ENCODE measurements around the gene PWWP2A.
"Not testable (repeated sequence)": the region's sequence is repeated elsewhere in the genome, so short reads cannot be mapped to it uniquely, and the experiment has no call there.

The PWWP2A gene

DNA sequence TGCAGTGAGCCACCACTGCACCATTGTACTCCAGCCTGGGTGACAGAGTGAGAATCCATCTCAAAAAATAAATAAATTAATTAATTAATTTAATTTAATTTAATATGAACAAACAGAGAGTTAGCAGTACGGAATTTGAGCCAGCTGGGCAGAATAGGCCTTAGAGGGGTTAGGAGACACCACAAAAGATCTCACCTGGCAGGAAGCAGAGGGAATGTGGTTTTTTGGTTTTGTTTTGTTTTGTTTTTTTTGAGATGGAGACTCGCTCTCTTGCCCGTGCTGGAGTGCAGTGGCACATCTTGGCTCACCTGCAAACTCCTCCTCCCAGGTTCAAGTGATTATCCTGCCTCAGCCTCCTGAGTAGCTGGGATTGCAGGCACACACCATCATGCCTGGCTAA is 31.8 kb upstream of the PWWP2A start:
- TF ChIP-seq, protein P1, sequence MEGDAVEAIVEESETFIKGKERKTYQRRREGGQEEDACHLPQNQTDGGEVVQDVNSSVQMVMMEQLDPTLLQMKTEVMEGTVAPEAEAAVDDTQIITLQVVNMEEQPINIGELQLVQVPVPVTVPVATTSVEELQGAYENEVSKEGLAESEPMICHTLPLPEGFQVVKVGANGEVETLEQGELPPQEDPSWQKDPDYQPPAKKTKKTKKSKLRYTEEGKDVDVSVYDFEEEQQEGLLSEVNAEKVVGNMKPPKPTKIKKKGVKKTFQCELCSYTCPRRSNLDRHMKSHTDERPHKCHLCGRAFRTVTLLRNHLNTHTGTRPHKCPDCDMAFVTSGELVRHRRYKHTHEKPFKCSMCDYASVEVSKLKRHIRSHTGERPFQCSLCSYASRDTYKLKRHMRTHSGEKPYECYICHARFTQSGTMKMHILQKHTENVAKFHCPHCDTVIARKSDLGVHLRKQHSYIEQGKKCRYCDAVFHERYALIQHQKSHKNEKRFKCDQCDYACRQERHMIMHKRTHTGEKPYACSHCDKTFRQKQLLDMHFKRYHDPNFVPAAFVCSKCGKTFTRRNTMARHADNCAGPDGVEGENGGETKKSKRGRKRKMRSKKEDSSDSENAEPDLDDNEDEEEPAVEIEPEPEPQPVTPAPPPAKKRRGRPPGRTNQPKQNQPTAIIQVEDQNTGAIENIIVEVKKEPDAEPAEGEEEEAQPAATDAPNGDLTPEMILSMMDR (IDR thresholded peaks at IDR 0.05; ENCODE audit: low read depth, low read length): no peak
- DNase-seq (ENCODE audit: extremely low read depth, low read depth): no peak

DNA sequence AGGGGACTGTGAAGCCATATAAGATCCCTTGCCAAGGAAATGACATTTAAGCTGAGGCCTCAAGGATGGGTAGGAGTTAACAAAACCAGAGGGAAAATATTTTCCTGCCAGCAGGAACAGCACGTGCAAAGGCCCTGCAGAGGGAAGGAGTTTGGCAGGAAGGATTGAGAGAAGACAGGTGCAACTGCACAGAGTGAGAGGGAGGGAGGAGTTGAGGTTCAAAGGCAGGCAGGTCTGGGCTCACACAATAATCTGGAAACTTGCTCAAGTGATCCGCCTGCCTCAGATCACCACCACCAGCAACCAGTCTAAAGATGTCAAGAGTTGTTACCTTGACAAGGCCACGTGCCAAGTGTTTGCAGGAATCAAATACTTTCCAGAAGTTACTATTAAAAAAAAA is 31.1 kb upstream of the PWWP2A start:
- no peak for DNase-seq (ENCODE audit: extremely low read depth, low read depth)
- TF ChIP-seq, protein P1 (IDR thresholded peaks at IDR 0.05; ENCODE audit: low read depth, low read length): no peak

DNA sequence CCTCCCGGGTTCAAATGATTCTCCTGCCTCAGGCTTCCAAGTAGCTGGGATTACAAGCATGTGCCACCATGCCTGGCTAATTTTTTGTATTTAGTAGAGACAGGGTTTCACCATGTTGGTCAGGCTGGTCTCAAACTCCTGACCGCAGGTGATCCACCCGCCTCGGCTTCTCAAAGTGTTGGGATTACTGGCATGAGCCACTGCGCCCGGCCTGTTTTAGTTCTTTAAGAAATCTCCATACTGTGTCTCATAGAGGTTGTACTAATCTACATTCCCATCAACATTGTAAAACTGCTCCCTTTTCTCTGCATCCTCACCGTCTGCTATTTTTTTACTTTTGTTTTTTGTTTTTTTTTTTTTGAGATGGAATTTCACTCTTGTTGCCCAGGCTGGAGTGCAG is 25.2 kb upstream of the PWWP2A start:
- not testable (repeated sequence) for DNase-seq (ENCODE audit: extremely low read depth, low read depth)

DNA sequence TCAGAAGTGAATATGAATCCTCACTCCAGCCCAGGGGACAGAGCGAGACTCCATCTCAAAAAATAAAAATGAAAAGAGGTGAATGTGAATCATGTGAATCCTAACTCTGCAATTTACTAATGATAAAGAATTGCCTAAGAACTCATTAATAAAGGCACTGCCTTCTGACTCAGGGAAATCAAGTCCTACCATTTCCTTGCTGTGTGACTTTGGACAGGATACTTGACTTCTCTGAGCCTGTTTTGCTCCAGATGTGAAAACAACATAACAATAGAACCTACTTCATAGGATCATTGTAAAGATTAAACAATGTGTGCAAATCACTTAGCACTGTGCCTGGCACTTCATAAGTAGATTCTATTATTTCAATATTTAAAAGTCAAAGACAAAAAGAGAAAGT is 15.1 kb upstream of the PWWP2A start:
- TF ChIP-seq, protein P1 (IDR thresholded peaks at IDR 0.05; ENCODE audit: low read depth, low read length): no peak

DNA sequence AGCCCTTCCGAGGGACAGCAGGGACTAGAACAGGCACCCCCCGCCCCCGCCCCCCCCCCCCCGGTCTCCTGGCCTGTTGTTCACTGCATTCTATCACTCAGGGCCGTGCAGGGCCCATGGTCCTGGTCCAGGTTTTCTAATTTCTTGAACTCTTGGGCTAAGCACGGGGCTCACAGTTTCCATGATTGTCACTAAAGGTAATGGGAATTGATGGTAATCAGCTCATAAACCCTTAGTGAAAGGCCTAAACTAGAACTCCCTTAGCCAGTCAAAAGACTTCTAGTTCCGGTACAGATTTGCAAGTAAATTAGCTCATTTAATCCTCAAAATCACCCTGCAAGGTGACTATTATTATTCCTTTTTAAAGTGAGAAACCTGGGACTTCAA is 14.7 kb upstream of the PWWP2A start:
- TF ChIP-seq, protein P1 (IDR thresholded peaks at IDR 0.05; ENCODE audit: low read depth, low read length): no peak
- no peak for DNase-seq (ENCODE audit: extremely low read depth, low read depth)

More for the DNA sequence above, 15.1 kb upstream of the PWWP2A start:
- no peak for DNase-seq (ENCODE audit: extremely low read depth, low read depth)

DNA sequence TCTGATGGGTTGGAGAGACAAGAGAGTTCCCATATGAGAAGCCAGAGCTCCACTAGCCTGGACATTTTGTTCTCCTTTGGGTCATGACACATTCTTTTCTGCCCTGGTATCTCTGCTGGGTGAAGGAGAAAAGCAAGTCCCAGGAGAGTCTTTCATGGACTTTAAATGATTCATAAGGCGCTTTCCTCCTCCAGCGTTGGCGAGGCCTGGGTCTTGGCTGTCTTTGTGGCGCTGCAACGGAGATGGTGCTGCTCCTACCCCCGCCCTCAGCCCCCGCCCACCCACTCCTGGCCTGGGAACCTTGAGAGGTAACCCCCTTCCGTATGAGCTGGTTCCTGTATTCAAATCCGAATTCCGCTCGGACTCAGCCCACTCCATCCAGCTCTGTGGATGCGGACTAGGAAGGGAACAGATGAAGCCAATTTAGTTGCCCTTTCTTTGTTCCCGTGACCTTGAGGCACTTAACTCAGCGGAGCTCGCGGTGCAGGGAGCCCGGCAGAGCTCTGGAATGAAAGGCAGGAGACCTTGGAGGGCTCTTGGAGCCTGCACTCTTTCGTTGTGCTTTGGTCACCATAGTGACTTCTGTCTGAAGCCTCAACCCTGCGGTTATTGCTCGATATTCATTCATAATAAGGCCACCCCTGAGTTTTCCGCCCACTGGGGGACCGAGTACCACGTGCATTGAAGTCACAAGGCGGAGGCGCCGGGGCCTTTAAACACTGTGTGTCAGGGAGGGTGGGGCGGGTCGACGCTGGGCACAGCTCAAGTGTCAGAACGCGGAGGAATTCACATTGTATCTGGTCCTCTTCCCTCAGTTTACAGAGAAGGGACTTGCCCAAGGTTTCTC is 14.0 kb upstream of the PWWP2A start:
- DNase-seq (ENCODE audit: extremely low read depth, low read depth): no peak
- TF ChIP-seq, protein P1 (IDR thresholded peaks at IDR 0.05; ENCODE audit: low read depth, low read length): no peak

DNA sequence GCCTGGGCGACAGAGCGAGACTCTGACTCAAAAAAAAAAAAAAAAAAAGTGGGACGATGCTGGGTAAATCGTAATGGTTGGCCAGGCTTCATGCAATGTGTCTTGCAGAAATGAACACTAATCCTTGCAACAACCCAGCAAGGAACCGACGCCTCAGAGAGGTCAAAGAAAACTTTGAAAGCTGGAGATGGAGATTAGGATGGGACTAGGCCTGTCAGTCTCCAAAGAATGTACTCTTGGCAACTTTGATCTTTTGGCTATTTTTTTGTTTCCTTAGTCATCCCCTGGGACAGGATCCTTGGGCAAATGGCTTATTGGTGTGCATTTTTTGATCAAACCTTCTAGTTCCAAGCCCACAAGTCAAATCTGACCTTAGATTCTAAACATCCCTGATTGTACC is 10.6 kb upstream of the PWWP2A start:
- TF ChIP-seq, protein P1 (IDR thresholded peaks at IDR 0.05; ENCODE audit: low read depth, low read length): no peak
- no peak for DNase-seq (ENCODE audit: extremely low read depth, low read depth)

DNA sequence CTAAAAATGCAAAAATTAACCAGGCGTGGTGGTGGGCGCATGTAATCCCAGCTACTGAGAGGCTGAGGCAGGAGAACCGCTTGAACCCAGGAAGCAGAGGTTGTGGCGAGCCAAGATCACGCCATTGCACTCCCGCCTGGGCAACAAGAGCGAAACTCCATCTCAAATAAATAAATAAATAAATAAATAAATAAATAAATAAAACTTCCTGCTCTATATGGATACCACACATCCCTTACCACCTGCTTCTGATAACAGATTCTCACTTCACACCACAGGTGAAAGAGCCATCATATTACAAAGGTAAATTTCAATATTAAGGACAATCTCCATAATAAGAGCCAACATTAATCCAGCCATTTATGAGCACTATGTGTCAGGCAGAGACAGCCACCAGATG is 9.4 kb upstream of the PWWP2A start:
- TF ChIP-seq, protein P1 (IDR thresholded peaks at IDR 0.05; ENCODE audit: low read depth, low read length): no peak
- DNase-seq (ENCODE audit: extremely low read depth, low read depth): no peak
